Measurements from ENCODE around the gene SYTL3. TPM values are rescaled to one million over a fixed set of nuclear protein-coding genes. Genes with fewer than 3 reads are reported as not detected.

Gene SYTL3
- polyA plus RNA-seq, 1 donor (not counting 4 experiments of a cell fraction or from before 2014, with no cell fraction given) = 1.4 TPM

DNA sequence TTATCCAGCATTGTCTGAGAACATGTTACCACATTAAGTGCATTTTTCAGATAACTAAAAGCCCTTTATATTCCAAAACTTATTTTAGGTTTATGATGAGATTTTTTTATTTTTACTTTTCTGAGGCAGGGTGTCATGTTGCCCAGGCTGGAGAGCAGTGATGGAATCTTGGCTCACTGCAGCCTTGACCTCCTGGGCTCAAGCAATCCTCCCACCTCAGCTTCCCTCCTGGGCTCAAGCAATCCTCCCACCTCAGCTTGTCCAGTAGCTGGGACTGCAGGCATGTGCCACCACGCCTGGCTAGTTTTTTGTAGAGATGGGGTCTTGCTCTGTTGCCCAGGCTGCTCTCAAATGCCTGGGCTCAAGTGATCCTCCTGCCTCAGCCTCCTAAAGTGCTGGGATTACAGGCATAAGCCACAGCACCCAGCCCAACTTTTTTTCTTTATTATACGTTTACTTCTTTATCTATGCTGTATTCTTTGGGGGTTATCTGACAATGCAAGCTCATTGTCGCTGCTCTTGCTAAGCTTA lies 11.5 kb upstream of the SYTL3 start:
- Histone ChIP-seq H4K20me1 (ENCODE audit: control insufficient read depth, extremely low read depth, insufficient read depth, low read length) (peaks cover 12% of the 10 kb centered on the region), H3K4me2 (ENCODE audit: control insufficient read depth, extremely low read depth, insufficient read depth, low read depth, low read length) (no peak overlapping the region), H3K27me3 (ENCODE audit: control insufficient read depth, extremely low read depth, insufficient read depth, low read length) (no peaks in the 10 kb centered on the region), H3K9me1 (ENCODE audit: control insufficient read depth, extremely low read depth, insufficient read depth, low read length) (no peaks in the 10 kb centered on the region), H3K4me3 (ENCODE audit: control insufficient read depth in 2 of 3, extremely low read depth in 1 of 3, insufficient read depth in 2 of 3, low read depth in 1 of 3, low read length in 3 of 3) (no peak overlapping the region), H3K79me2 (ENCODE audit: control insufficient read depth, insufficient read depth, low read length) (peaks cover 48% of the 10 kb centered on the region), H3K36me3 (ENCODE audit: control insufficient read depth in 2 of 2, extremely low read depth in 1 of 2, insufficient read depth in 2 of 2, low read length in 2 of 2) (peaks cover 24 to 25% of the 10 kb centered on the region in 2 experiments), H3K4me1 (ENCODE audit: control insufficient read depth, extremely low read depth, insufficient read depth, low read length) (peaks cover 16% of the 10 kb centered on the region), H2AFZ (ENCODE audit: control insufficient read depth, low read length) (no peak overlapping the region), H3K9me3 (ENCODE audit: control insufficient read depth, low read depth, low read length) (no peaks in the 10 kb centered on the region), H3K27ac (ENCODE audit: control insufficient read depth, insufficient read depth, low read length) (no peak overlapping the region), H3K9ac (ENCODE audit: control insufficient read depth, extremely low read depth, insufficient read depth, low read length) (no peak overlapping the region)
- DNase-seq (ENCODE audit: low read depth, low spot score) = no peak
- no peak for FAIRE-seq
- dilution Hi-C loops (cut with MboI; ENCODE audit: extremely low pct_ligation_motif_present, low sequenced_read_pairs) = no loop called here
- TF ChIP-seq EZH2 (IDR thresholded peaks at IDR 0.05; ENCODE audit: low read length) = no peak
- TF ChIP-seq, protein P1, sequence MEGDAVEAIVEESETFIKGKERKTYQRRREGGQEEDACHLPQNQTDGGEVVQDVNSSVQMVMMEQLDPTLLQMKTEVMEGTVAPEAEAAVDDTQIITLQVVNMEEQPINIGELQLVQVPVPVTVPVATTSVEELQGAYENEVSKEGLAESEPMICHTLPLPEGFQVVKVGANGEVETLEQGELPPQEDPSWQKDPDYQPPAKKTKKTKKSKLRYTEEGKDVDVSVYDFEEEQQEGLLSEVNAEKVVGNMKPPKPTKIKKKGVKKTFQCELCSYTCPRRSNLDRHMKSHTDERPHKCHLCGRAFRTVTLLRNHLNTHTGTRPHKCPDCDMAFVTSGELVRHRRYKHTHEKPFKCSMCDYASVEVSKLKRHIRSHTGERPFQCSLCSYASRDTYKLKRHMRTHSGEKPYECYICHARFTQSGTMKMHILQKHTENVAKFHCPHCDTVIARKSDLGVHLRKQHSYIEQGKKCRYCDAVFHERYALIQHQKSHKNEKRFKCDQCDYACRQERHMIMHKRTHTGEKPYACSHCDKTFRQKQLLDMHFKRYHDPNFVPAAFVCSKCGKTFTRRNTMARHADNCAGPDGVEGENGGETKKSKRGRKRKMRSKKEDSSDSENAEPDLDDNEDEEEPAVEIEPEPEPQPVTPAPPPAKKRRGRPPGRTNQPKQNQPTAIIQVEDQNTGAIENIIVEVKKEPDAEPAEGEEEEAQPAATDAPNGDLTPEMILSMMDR (optimal IDR thresholded peaks at IDR 0.05 in 1 of 3, IDR thresholded peaks at IDR 0.05 in 1 of 3, conservative IDR thresholded peaks at IDR 0.05 in 1 of 3; ENCODE audit: extremely low read depth in 1 of 3, insufficient read depth in 2 of 3, low read length in 3 of 3) = no peak

- Histone ChIP-seq H3K27ac (ENCODE audit: control insufficient read depth, insufficient read depth, low read length) (no peak overlapping the region), H4K20me1 (ENCODE audit: control insufficient read depth, extremely low read depth, insufficient read depth, low read length) (peaks cover 12% of the 10 kb centered on the region), H3K9me3 (ENCODE audit: control insufficient read depth, low read depth, low read length) (no peaks in the 10 kb centered on the region), H3K9me1 (ENCODE audit: control insufficient read depth, extremely low read depth, insufficient read depth, low read length) (no peaks in the 10 kb centered on the region), H3K4me3 (ENCODE audit: control insufficient read depth in 2 of 3, extremely low read depth in 1 of 3, insufficient read depth in 2 of 3, low read depth in 1 of 3, low read length in 3 of 3) (no peak overlapping the region), H3K4me1 (ENCODE audit: control insufficient read depth, extremely low read depth, insufficient read depth, low read length) (peaks cover 16% of the 10 kb centered on the region), H3K4me2 (ENCODE audit: control insufficient read depth, extremely low read depth, insufficient read depth, low read depth, low read length) (no peak overlapping the region), H3K36me3 (ENCODE audit: control insufficient read depth in 2 of 2, extremely low read depth in 1 of 2, insufficient read depth in 2 of 2, low read length in 2 of 2) (peaks cover 24 to 25% of the 10 kb centered on the region in 2 experiments), H2AFZ (ENCODE audit: control insufficient read depth, low read length) (no peak overlapping the region), H3K27me3 (ENCODE audit: control insufficient read depth, extremely low read depth, insufficient read depth, low read length) (no peaks in the 10 kb centered on the region), H3K9ac (ENCODE audit: control insufficient read depth, extremely low read depth, insufficient read depth, low read length) (no peak overlapping the region), H3K79me2 (ENCODE audit: control insufficient read depth, insufficient read depth, low read length) (peaks cover 53% of the 10 kb centered on the region)
- no peak for FAIRE-seq
- DNase-seq (ENCODE audit: low read depth, low spot score) = no peak
- TF ChIP-seq, protein P1 (optimal IDR thresholded peaks at IDR 0.05 in 1 of 3, IDR thresholded peaks at IDR 0.05 in 1 of 3, conservative IDR thresholded peaks at IDR 0.05 in 1 of 3; ENCODE audit: extremely low read depth in 1 of 3, insufficient read depth in 2 of 3, low read length in 3 of 3) = no peak
- no peak for TF ChIP-seq EZH2 (IDR thresholded peaks at IDR 0.05; ENCODE audit: low read length)
- dilution Hi-C loops (cut with MboI; ENCODE audit: extremely low pct_ligation_motif_present, low sequenced_read_pairs) = no loop called here
Observed at GRCh38 chr6:158639056-158639455, 10.8 kb upstream of the SYTL3 start.

All from keratinocyte (primary cell).